H1 (cell line): ENCODE measurements around the gene TMEM108. TPM values are rescaled to one million over a fixed set of nuclear protein-coding genes. Genes with fewer than 3 reads are reported as not detected.

Experiments used
- CTCF ChIA-PET: fragments of 300-600 bp; sonication (Branson Sonifier 250); formaldehyde crosslinking; loops from one replicate; lab custom pipeline; 2021; ENCODE audit not compliant: partially characterized antibody; lab: Charles Lee
- POLR2A ChIA-PET: fragments of 300-600 bp; sonication (Branson Sonifier 250); formaldehyde crosslinking; loops from one replicate; lab custom pipeline; 2021; ENCODE audit warnings: inconsistent platforms; ENCODE audit not compliant: partially characterized antibody; lab: Charles Lee
- DNase-seq, 2 experiments: peaks; one replicate each; pipeline versions ENCODE4 v3.0.0 to v3.0.0-alpha.2; 2010 to 2022; ENCODE audit warnings: low spot score in 2 of 2, low read depth in 1 of 2, mixed read lengths in 1 of 2
- FAIRE-seq: peaks from 2 replicates; lab custom pipeline; 2011; peaks lifted over from hg19 to GRCh38; lab: Jason Lieb, UNC
- H2AFZ ChIP-seq: 2 replicates; pipeline ENCODE4 v1.8.1; 2012; ENCODE audit warnings: low read length, inconsistent platforms
- H2AK5ac ChIP-seq: 2 replicates; pipeline ENCODE4 v1.6.1; 2013; ENCODE audit warnings: low read depth, low read length
- H2BK120ac ChIP-seq: replicated peaks from 2 replicates; pipeline ENCODE3; 2013; ENCODE audit warnings: low read depth, low read length, inconsistent platforms
- H2BK12ac ChIP-seq: 2 replicates; pipeline ENCODE4 v1.6.1; 2013; ENCODE audit warnings: low read depth, low read length
- H2BK15ac ChIP-seq: 2 replicates; pipeline ENCODE4 v1.6.1; 2013; ENCODE audit warnings: low read length
- H2BK20ac ChIP-seq: 2 replicates; pipeline ENCODE4 v1.6.1; 2013; ENCODE audit warnings: low read length
- H2BK5ac ChIP-seq: 2 replicates; pipeline ENCODE4 v1.6.1; 2013; ENCODE audit warnings: low read depth, low read length
- H3K14ac ChIP-seq: 2 replicates; pipeline ENCODE4 v1.6.1; 2013; ENCODE audit warnings: inconsistent platforms; ENCODE audit not compliant: insufficient read length
- H3K18ac ChIP-seq: 2 replicates; pipeline ENCODE4 v1.6.1; 2013; ENCODE audit warnings: low read length; ENCODE audit errors: extremely low read depth
- H3K23ac ChIP-seq: 2 replicates; pipeline ENCODE4 v1.6.1; 2013; ENCODE audit warnings: inconsistent platforms; ENCODE audit not compliant: insufficient read length
- H3K23me2 ChIP-seq: 2 replicates; pipeline ENCODE4 v1.6.1; 2013; ENCODE audit warnings: low read depth, low read length
- H3K27ac ChIP-seq: 2 replicates; pipeline ENCODE4 v1.6.1; 2011; ENCODE audit warnings: low read depth, low read length, inconsistent platforms
- H3K27me3 ChIP-seq, 4 experiments: replicated peaks in 1 of 4; 1 replicate in 1 of 4; 2 replicates in 3 of 4; pipeline versions ENCODE4 v1.6.1 to v1.8.1; 2011 to 2013; ENCODE audit warnings: low read length in 3 of 4, mild to moderate bottlenecking in 3 of 4, inconsistent platforms in 2 of 4, mixed read lengths in 2 of 4, moderate library complexity in 1 of 4; ENCODE audit not compliant: control insufficient read depth in 3 of 4, insufficient read depth in 3 of 4; ENCODE audit errors: extremely low read depth in 1 of 4
- H3K36me3 ChIP-seq, 4 experiments: 2 replicates each; pipeline versions ENCODE4 v1.6.1 to v1.8.1; 2011 to 2013; ENCODE audit warnings: mild to moderate bottlenecking in 4 of 4, low read length in 3 of 4, moderate library complexity in 2 of 4, control low read depth in 1 of 4, inconsistent platforms in 1 of 4; ENCODE audit not compliant: insufficient read depth in 4 of 4, control insufficient read depth in 2 of 4
- H3K4ac ChIP-seq: replicated peaks from 2 replicates; pipeline ENCODE3; 2013; ENCODE audit warnings: low read length, low read depth, mixed read lengths, inconsistent platforms; ENCODE audit not compliant: insufficient read length
- H3K4me1 ChIP-seq, 4 experiments: replicated peaks in 1 of 4; 1 replicate in 1 of 4; 2 replicates in 3 of 4; pipeline versions ENCODE4 v1.6.1 to v1.8.1; 2011 to 2013; ENCODE audit warnings: low read length in 3 of 4, inconsistent platforms in 2 of 4, mixed read lengths in 1 of 4; ENCODE audit not compliant: insufficient read depth in 4 of 4, control insufficient read depth in 3 of 4
- H3K4me2 ChIP-seq, 2 experiments: 2 replicates each; pipeline versions ENCODE4 v1.6.1 to v1.8.1; 2011 to 2013; ENCODE audit warnings: low read depth in 2 of 2, low read length in 2 of 2, control low read depth in 1 of 2, inconsistent platforms in 1 of 2, mild to moderate bottlenecking in 1 of 2; ENCODE audit not compliant: insufficient read depth in 1 of 2
- H3K4me3 ChIP-seq, 4 experiments: fragments of 200-600, 300-600 bp in 1 of 4; sonication (generic), shearing (Covaris generic), sonication (Bioruptor Twin) in 1 of 4; 2 replicates each; pipeline versions ENCODE4 v1.5.1 to v1.8.1; 2011 to 2016; ENCODE audit warnings: low read length in 4 of 4, low read depth in 3 of 4, control low read depth in 2 of 4, inconsistent platforms in 2 of 4, mild to moderate bottlenecking in 2 of 4, mixed read lengths in 1 of 4, moderate library complexity in 1 of 4; ENCODE audit not compliant: insufficient read depth in 2 of 4; ENCODE audit errors: extremely low read depth in 1 of 4
- H3K56ac ChIP-seq: replicated peaks from 2 replicates; pipeline ENCODE3; 2013; ENCODE audit warnings: low read depth, mild to moderate bottlenecking, mixed read lengths, low read length, inconsistent platforms; ENCODE audit not compliant: insufficient read length
- H3K79me1 ChIP-seq: 2 replicates; pipeline ENCODE4 v1.6.1; 2013; ENCODE audit warnings: low read depth, low read length, control low read depth
- H3K79me2 ChIP-seq, 2 experiments: 2 replicates each; pipeline versions ENCODE4 v1.6.1 to v1.8.1; 2012 to 2013; ENCODE audit warnings: low read length in 2 of 2, mild to moderate bottlenecking in 2 of 2, inconsistent platforms in 1 of 2; ENCODE audit not compliant: insufficient read depth in 2 of 2, control insufficient read depth in 1 of 2
- H3K9ac ChIP-seq, 4 experiments: replicated peaks in 1 of 4; 1 replicate in 1 of 4; 2 replicates in 3 of 4; pipeline versions ENCODE4 v1.6.1 to v1.8.1; 2011 to 2013; ENCODE audit warnings: low read depth in 3 of 4, low read length in 3 of 4, control low read depth in 2 of 4, mild to moderate bottlenecking in 2 of 4, moderate library complexity in 2 of 4, inconsistent platforms in 1 of 4; ENCODE audit errors: extremely low read depth in 1 of 4
- H3K9me3 ChIP-seq, 2 experiments: 2 replicates each; pipeline versions ENCODE4 v1.6.1 to v1.8.1; 2012 to 2013; ENCODE audit warnings: mild to moderate bottlenecking in 2 of 2, moderate library complexity in 2 of 2, control low read depth in 1 of 2, inconsistent platforms in 1 of 2, low read depth in 1 of 2, low read length in 1 of 2, mixed read lengths in 1 of 2; ENCODE audit not compliant: insufficient read depth in 2 of 2
- H4K20me1 ChIP-seq, 2 experiments: replicated peaks in 1 of 2; 2 replicates each; pipeline versions ENCODE3 to v1.8.1; 2011 to 2013; ENCODE audit warnings: inconsistent platforms in 2 of 2, low read length in 2 of 2, mild to moderate bottlenecking in 1 of 2; ENCODE audit not compliant: insufficient read depth in 2 of 2, control insufficient read depth in 1 of 2
- H4K5ac ChIP-seq: 2 replicates; pipeline ENCODE4 v1.6.1; 2013; ENCODE audit warnings: low read length, low read depth, mixed read lengths, inconsistent platforms; ENCODE audit not compliant: insufficient read length
- H4K8ac ChIP-seq: 2 replicates; pipeline ENCODE4 v1.8.0; 2013; ENCODE audit warnings: mild to moderate bottlenecking, moderate library complexity, low read length, inconsistent platforms; ENCODE audit not compliant: insufficient read depth; ENCODE audit errors: extremely low read depth
- H4K91ac ChIP-seq: replicated peaks from 2 replicates; pipeline ENCODE3; 2013; ENCODE audit warnings: low read length, mixed read lengths, inconsistent platforms; ENCODE audit not compliant: insufficient read length
- EZH2 ChIP-seq: fragments of 200-600 bp; sonication (generic); IDR thresholded peaks from 2 replicates; pipeline ENCODE4 v1.7.1; 2012; ENCODE audit warnings: low read depth, mild to moderate bottlenecking, moderate library complexity, low read length, inconsistent platforms; ENCODE audit not compliant: severe bottlenecking
- WGBS, 2 experiments: shearing (Covaris generic) in 1 of 2; methylation state at CpG; one replicate each; pipeline versions ENCODE4 v1.1.6 to v1.1.7; 2013 to 2015; ENCODE audit warnings: low lambda C conversion rate in 2 of 2, mixed read lengths in 2 of 2, inconsistent platforms in 1 of 2, low coverage in 1 of 2, missing lambda C conversion rate in 1 of 2; ENCODE audit not compliant: insufficient replicate concordance in 2 of 2, insufficient coverage in 1 of 2, insufficient read length in 1 of 2; ENCODE audit errors: extremely low coverage in 1 of 2, missing lambda C conversion rate in 1 of 2; 5-methylcytosine and 5-hydroxymethylcytosine counted together
- polyA plus RNA-seq, 7 experiments: library from polyadenylated mRNA; depleted of rRNA in 3 of 7; stranded (reverse) in 5 of 7; unstranded in 2 of 7; fragments of >200 nt in 5 of 7; fragments of 200-250 nt in 2 of 7; gene quantifications; 1 replicate in 5 of 7; 2 replicates in 1 of 7; 4 replicates in 1 of 7; pipeline versions ENCODE4 v1.2.1 to v1.2.3, GENCODE V29; 2011 to 2013; ENCODE audit warnings: missing spikeins in 2 of 7, mixed read lengths in 2 of 7
- total RNA-seq: library from RNA; stranded (reverse); fragmentation: NEBNext Ultra II Directional; extraction: Animal tissue kit (Norgen Biotek cat#: 25700); gene quantifications from 2 replicates; pipeline ENCODE4 v1.2.1, GENCODE V29; 2021

Gene TMEM108
- total and polyA plus RNA-seq, 2 of the 8 experiments (the other 6 are each of a cell fraction or from before 2014, with no cell fraction given) = 14.3 to 16.2 TPM

DNA sequence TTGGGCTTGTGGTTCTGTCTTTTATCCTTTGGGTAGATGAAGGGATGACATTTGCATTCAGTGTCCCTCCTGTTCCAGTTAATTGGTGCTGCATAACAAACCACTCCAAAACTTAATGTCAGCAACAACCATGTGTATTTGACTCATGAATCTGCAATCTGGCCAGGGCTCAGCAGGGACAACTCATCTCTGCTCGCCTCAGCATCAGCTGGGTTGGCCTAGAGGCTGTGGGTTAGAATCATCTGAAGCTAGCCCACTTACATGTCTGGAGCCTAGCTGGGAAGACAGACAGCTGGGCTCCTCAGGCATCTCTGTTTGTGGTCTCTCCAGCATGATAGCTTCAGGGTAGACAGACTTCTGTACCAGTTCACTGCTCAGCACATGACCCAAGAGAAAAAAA, 92.0 kb downstream of the TMEM108 start:
- Histone ChIP-seq H3K23me2 (no peaks in the 10 kb centered on the region), H3K36me3 (no peaks in the 10 kb centered on the region), H4K5ac (no peak overlapping the region), H2BK12ac (no peak overlapping the region), H2BK120ac (no peak overlapping the region), H4K91ac (no peak overlapping the region), H2AK5ac (no peak overlapping the region), H3K79me1 (no peaks in the 10 kb centered on the region; the same call in 1 of the 2 replicates), H3K18ac (no peak overlapping the region), H3K23ac (no peak overlapping the region), H3K4me3 (no peak overlapping the region), H3K27ac (no peak overlapping the region), H2BK5ac (no peak overlapping the region), H2BK20ac (no peak overlapping the region), H3K79me2 (no peaks in the 10 kb centered on the region), H2AFZ (no peak overlapping the region), H3K4me1 (peaks cover 0 to 2% (median 0%) of the 10 kb centered on the region in 4 experiments; a peak in 1 of 7 replicates), H3K4ac (no peak overlapping the region), H3K9me3 (no peaks in the 10 kb centered on the region), H3K9ac (no peak overlapping the region), H4K20me1 (no peaks in the 10 kb centered on the region), H3K14ac (no peak overlapping the region), H3K56ac (no peak overlapping the region), H3K27me3 (no peaks in the 10 kb centered on the region), H2BK15ac (no peak overlapping the region), H4K8ac (no peak overlapping the region), H3K4me2 (no peak overlapping the region)
- POLR2A ChIA-PET = no interaction called here
- CTCF ChIA-PET = no interaction called here
- TF ChIP-seq EZH2 = no peak
- FAIRE-seq = no peak
- no peak for DNase-seq
- 91% methylated on average over 1 of the region's 1 CpG; no CpG with 5 or more reads in 1 of the 2 experiments for WGBS, 2 experiments
